ENCODE data around the gene ITGA8. TPM values are rescaled to one million over a fixed set of nuclear protein-coding genes. Genes with fewer than 3 reads are reported as not detected.

ITGA8 gene
- total and polyA plus RNA-seq, 4 donors, result 4.7 to 55.2 (median 10.7) TPM

GRCh38 chr10:15703944-15704580, 15.7 kb downstream of the ITGA8 start:
- no peak overlapping the region for H3K27ac ChIP-seq (ENCODE audit: low read depth, low read length)
- no peaks in the 10 kb centered on the region for H3K27me3 ChIP-seq (ENCODE audit: control insufficient read depth, insufficient read depth, low read length)
- WGBS (ENCODE audit: insufficient coverage), result 88% methylated on average over 4 of the region's 4 CpGs
- H3K4me3 ChIP-seq (ENCODE audit: low read depth, low read length), result no peak overlapping the region
- DNase-seq (ENCODE audit: low read depth in 4 of 6, low spot score in 6 of 6), result no peak
- no peaks in the 10 kb centered on the region for H3K9me3 ChIP-seq (ENCODE audit: control insufficient read depth, insufficient read depth, low read length)
- no peaks in the 10 kb centered on the region for H3K4me1 ChIP-seq (ENCODE audit: control insufficient read depth, insufficient read depth, low read length)
- H3K36me3 ChIP-seq (ENCODE audit: control insufficient read depth, insufficient read depth, low read length), result no peaks in the 10 kb centered on the region

DNA sequence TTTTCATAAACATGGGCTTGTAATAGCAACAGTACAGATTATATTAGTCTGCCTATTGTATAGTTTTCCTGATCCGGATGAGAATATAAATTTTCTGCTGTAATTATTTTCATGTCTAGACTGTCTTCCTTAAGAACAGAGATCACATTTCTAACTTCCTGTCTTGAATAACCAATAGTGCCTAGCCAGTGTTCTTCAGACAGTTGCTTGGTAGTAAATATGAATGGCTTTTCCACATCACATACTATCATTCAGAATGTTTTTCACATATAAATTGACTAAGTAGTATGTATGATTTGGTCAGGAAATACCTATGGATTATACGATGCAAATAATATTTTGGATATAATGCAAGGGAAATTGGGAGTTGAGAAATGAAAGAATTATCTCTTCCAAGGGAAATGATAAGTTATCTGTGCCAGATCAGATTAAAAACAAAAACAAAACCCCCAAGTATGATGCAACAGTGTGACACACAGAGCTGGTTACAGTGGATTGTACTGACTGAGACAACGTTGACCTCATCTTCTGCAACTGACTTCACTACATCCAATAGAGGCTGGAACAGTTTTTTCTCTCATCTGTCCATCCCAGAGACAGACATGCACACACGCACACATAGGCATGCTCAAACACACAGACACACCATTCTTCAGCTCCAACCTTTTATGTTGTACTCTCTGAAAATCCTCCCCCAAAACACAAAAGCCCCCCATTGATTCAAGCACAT, 16.4 kb downstream of the ITGA8 start:
- Histone ChIP-seq H3K27me3 (ENCODE audit: control insufficient read depth, insufficient read depth, low read length) (no peaks in the 10 kb centered on the region), H3K9me3 (ENCODE audit: control insufficient read depth, insufficient read depth, low read length) (peaks cover 2% of the 10 kb centered on the region), H3K27ac (ENCODE audit: low read depth, low read length) (no peak overlapping the region), H3K4me3 (ENCODE audit: low read depth, low read length) (no peak overlapping the region), H3K4me1 (ENCODE audit: control insufficient read depth, insufficient read depth, low read length) (no peaks in the 10 kb centered on the region), H3K36me3 (ENCODE audit: control insufficient read depth, insufficient read depth, low read length) (no peaks in the 10 kb centered on the region)
- no peak for DNase-seq (ENCODE audit: low read depth in 4 of 6, low spot score in 6 of 6)
- 83% methylated on average over 2 of the region's 4 CpGs for WGBS (ENCODE audit: insufficient coverage)

GRCh38 chr10:15700078-15700674, 19.5 kb downstream of the ITGA8 start:
- Histone ChIP-seq H3K4me1 (ENCODE audit: control insufficient read depth, insufficient read depth, low read length) (no peaks in the 10 kb centered on the region), H3K4me3 (ENCODE audit: low read depth, low read length) (no peak overlapping the region), H3K36me3 (ENCODE audit: control insufficient read depth, insufficient read depth, low read length) (no peaks in the 10 kb centered on the region), H3K9me3 (ENCODE audit: control insufficient read depth, insufficient read depth, low read length) (peaks cover 5% of the 10 kb centered on the region), H3K27me3 (ENCODE audit: control insufficient read depth, insufficient read depth, low read length) (no peaks in the 10 kb centered on the region), H3K27ac (ENCODE audit: low read depth, low read length) (no peak overlapping the region)
- 75% methylated on average over 2 of the region's 4 CpGs for WGBS (ENCODE audit: insufficient coverage)
- DNase-seq (ENCODE audit: low read depth in 4 of 6, low spot score in 6 of 6), result peak in 1 of 6 donors; percentile 82

- Histone ChIP-seq H3K4me3 (ENCODE audit: low read depth, low read length) (no peak overlapping the region), H3K9me3 (ENCODE audit: control insufficient read depth, insufficient read depth, low read length) (peaks cover 5% of the 10 kb centered on the region), H3K4me1 (ENCODE audit: control insufficient read depth, insufficient read depth, low read length) (no peaks in the 10 kb centered on the region), H3K27ac (ENCODE audit: low read depth, low read length) (no peak overlapping the region), H3K27me3 (ENCODE audit: control insufficient read depth, insufficient read depth, low read length) (no peaks in the 10 kb centered on the region), H3K36me3 (ENCODE audit: control insufficient read depth, insufficient read depth, low read length) (no peaks in the 10 kb centered on the region)
- WGBS (ENCODE audit: insufficient coverage), result 30% methylated on average over 6 of the region's 12 CpGs
- peak in 1 of 6 donors; percentile 38 for DNase-seq (ENCODE audit: low read depth in 4 of 6, low spot score in 6 of 6)
Measured at GRCh38 chr10:15695852-15696251, 23.9 kb downstream of the ITGA8 start.

GRCh38 chr10:15690031-15690430, 29.7 kb downstream of the ITGA8 start:
- H3K4me3 ChIP-seq (ENCODE audit: low read depth, low read length), result no peak overlapping the region
- H3K36me3 ChIP-seq (ENCODE audit: control insufficient read depth, insufficient read depth, low read length), result no peaks in the 10 kb centered on the region
- no peak for DNase-seq (ENCODE audit: low read depth in 4 of 6, low spot score in 6 of 6)
- no peaks in the 10 kb centered on the region for H3K4me1 ChIP-seq (ENCODE audit: control insufficient read depth, insufficient read depth, low read length)
- H3K27me3 ChIP-seq (ENCODE audit: control insufficient read depth, insufficient read depth, low read length), result no peaks in the 10 kb centered on the region
- H3K27ac ChIP-seq (ENCODE audit: low read depth, low read length), result no peak overlapping the region
- 79% methylated on average over 5 of the region's 5 CpGs for WGBS (ENCODE audit: insufficient coverage)
- H3K9me3 ChIP-seq (ENCODE audit: control insufficient read depth, insufficient read depth, low read length), result no peaks in the 10 kb centered on the region

- Histone ChIP-seq H3K4me1 (ENCODE audit: control insufficient read depth, insufficient read depth, low read length) (no peaks in the 10 kb centered on the region), H3K27ac (ENCODE audit: low read depth, low read length) (no peak overlapping the region), H3K4me3 (ENCODE audit: low read depth, low read length) (no peak overlapping the region), H3K27me3 (ENCODE audit: control insufficient read depth, insufficient read depth, low read length) (no peaks in the 10 kb centered on the region), H3K36me3 (ENCODE audit: control insufficient read depth, insufficient read depth, low read length) (no peaks in the 10 kb centered on the region), H3K9me3 (ENCODE audit: control insufficient read depth, insufficient read depth, low read length) (no peaks in the 10 kb centered on the region)
- 80% methylated on average over 2 of the region's 4 CpGs for WGBS (ENCODE audit: insufficient coverage)
- no peak for DNase-seq (ENCODE audit: low read depth in 4 of 6, low spot score in 6 of 6)
Measured at GRCh38 chr10:15684768-15685167, 35.0 kb downstream of the ITGA8 start.

DNA sequence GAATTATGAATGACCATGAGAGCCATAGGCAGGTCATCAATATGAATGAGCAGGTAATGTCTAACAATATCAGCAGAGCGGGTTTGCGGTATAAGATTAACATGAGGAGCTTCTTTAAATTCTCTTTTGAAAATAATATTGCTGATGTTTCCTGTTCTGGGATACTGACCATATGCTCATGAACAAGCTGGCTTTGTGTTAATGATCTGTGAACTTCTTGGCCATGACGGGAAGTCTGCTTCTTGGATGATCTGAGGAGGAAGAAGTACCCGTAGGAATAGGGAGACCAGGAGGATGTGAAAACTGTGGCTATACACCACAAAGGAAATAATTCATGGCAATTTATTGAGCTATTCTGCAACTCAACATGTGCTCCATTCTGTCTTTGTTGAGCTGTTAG, 38.6 kb downstream of the ITGA8 start:
- Histone ChIP-seq H3K4me3 (ENCODE audit: low read depth, low read length) (no peak overlapping the region), H3K27me3 (ENCODE audit: control insufficient read depth, insufficient read depth, low read length) (no peaks in the 10 kb centered on the region), H3K9me3 (ENCODE audit: control insufficient read depth, insufficient read depth, low read length) (no peaks in the 10 kb centered on the region), H3K4me1 (ENCODE audit: control insufficient read depth, insufficient read depth, low read length) (no peaks in the 10 kb centered on the region), H3K36me3 (ENCODE audit: control insufficient read depth, insufficient read depth, low read length) (no peaks in the 10 kb centered on the region), H3K27ac (ENCODE audit: low read depth, low read length) (no peak overlapping the region)
- DNase-seq (ENCODE audit: low read depth in 4 of 6, low spot score in 6 of 6), result no peak
- WGBS (ENCODE audit: insufficient coverage), result 67% methylated on average over 1 of the region's 4 CpGs

GRCh38 chr10:15678851-15679250, 40.9 kb downstream of the ITGA8 start:
- no CpG with 5 or more reads among the region's 3 CpGs for WGBS (ENCODE audit: insufficient coverage)
- Histone ChIP-seq H3K4me3 (ENCODE audit: low read depth, low read length) (no peak overlapping the region), H3K27ac (ENCODE audit: low read depth, low read length) (no peak overlapping the region), H3K4me1 (ENCODE audit: control insufficient read depth, insufficient read depth, low read length) (no peaks in the 10 kb centered on the region), H3K36me3 (ENCODE audit: control insufficient read depth, insufficient read depth, low read length) (no peaks in the 10 kb centered on the region), H3K9me3 (ENCODE audit: control insufficient read depth, insufficient read depth, low read length) (no peaks in the 10 kb centered on the region), H3K27me3 (ENCODE audit: control insufficient read depth, insufficient read depth, low read length) (no peaks in the 10 kb centered on the region)
- DNase-seq (ENCODE audit: low read depth in 4 of 6, low spot score in 6 of 6), result no peak

DNA sequence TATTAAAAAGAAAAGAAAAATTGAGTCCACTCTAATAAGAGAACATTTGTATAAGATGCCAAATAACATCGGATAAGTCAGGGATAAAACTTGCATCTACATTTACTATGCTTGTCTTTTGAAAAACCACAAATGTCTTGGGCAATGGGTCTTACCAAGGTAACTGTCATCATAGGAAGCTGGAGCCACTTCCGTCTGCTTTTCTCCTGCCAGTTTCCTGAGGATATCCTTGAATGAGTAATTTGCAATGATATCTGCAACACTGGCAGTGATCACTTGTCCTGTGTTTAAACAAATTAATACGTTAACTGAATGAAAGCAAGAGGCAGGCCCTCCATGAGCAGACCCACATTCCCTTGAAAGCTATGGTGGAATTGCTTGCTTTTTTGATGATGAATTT, 47.3 kb downstream of the ITGA8 start:
- no peaks in the 10 kb centered on the region for H3K4me1 ChIP-seq (ENCODE audit: control insufficient read depth, insufficient read depth, low read length)
- no CpG with 5 or more reads among the region's 3 CpGs for whole genome bisulfite sequencing (ENCODE audit: insufficient coverage)
- no peaks in the 10 kb centered on the region for H3K36me3 ChIP-seq (ENCODE audit: control insufficient read depth, insufficient read depth, low read length)
- H3K27ac ChIP-seq (ENCODE audit: low read depth, low read length), result no peak overlapping the region
- no peak for DNase-seq (ENCODE audit: low read depth in 4 of 6, low spot score in 6 of 6)
- no peaks in the 10 kb centered on the region for H3K27me3 ChIP-seq (ENCODE audit: control insufficient read depth, insufficient read depth, low read length)
- H3K4me3 ChIP-seq (ENCODE audit: low read depth, low read length), result no peak overlapping the region
- H3K9me3 ChIP-seq (ENCODE audit: control insufficient read depth, insufficient read depth, low read length), result no peaks in the 10 kb centered on the region

DNA sequence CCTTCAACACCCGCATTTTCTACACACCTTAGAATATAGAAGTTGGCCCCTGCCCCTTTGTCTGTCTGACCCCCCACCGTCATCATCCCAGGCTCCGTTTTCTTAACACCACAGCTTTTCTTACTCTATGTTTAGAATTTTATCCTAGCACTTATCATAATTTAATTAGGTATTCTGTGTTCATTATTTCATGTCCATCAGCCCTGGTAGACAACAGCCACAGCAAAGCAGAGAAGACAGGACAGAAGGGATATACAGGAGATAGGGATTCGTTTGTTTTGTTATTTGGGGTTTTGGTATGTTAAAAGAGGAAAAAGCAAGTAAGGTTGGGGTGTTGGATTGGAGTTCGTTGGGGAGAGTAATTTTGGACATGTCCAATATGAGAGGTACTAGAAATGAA, 48.8 kb downstream of the ITGA8 start:
- WGBS (ENCODE audit: insufficient coverage), result 90% methylated on average over 2 of the region's 5 CpGs
- H3K9me3 ChIP-seq (ENCODE audit: control insufficient read depth, insufficient read depth, low read length), result no peaks in the 10 kb centered on the region
- H3K36me3 ChIP-seq (ENCODE audit: control insufficient read depth, insufficient read depth, low read length), result no peaks in the 10 kb centered on the region
- no peak overlapping the region for H3K27ac ChIP-seq (ENCODE audit: low read depth, low read length)
- no peaks in the 10 kb centered on the region for H3K4me1 ChIP-seq (ENCODE audit: control insufficient read depth, insufficient read depth, low read length)
- no peaks in the 10 kb centered on the region for H3K27me3 ChIP-seq (ENCODE audit: control insufficient read depth, insufficient read depth, low read length)
- no peak for DNase-seq (ENCODE audit: low read depth in 4 of 6, low spot score in 6 of 6)
- no peak overlapping the region for H3K4me3 ChIP-seq (ENCODE audit: low read depth, low read length)
